Calu3 (cell line): ENCODE data around the gene C20orf204. TPM values are rescaled to one million over a fixed set of nuclear protein-coding genes. Genes with fewer than 3 reads are reported as not detected.

Source experiments
- BruUV-seq: library from RNA; stranded (reverse); fragments of 400-500 nt; replicated peaks from 2 replicates; lab custom pipeline; 2021; lab: Mats Ljungman, UMichigan
- CTCF ChIA-PET: fragments of 300-600 bp; sonication (Branson Sonifier 250); formaldehyde crosslinking; loops from one replicate; lab custom pipeline; 2022; ENCODE audit warnings: antibody characterized with exemption; lab: Charles Lee
- DNase-seq: peaks from one replicate; pipeline ENCODE4 v3.0.0; 2022
- H3K27ac Mint-ChIP-seq: one replicate; pipeline ENCODE4 v1.8.0; 2022; ENCODE audit warnings: mixed read lengths; ENCODE audit not compliant: unreplicated experiment
- H3K27me3 Mint-ChIP-seq: one replicate; pipeline ENCODE4 v1.8.0; 2022; ENCODE audit warnings: mixed read lengths; ENCODE audit not compliant: unreplicated experiment
- H3K36me3 Mint-ChIP-seq: one replicate; pipeline ENCODE4 v1.8.0; 2022; ENCODE audit warnings: mild to moderate bottlenecking, moderate library complexity, mixed read lengths; ENCODE audit not compliant: insufficient read depth, unreplicated experiment
- H3K4me1 Mint-ChIP-seq: one replicate; pipeline ENCODE4 v1.8.0; 2022; ENCODE audit warnings: mild to moderate bottlenecking, low read depth, mixed read lengths; ENCODE audit not compliant: unreplicated experiment
- H3K4me3 Mint-ChIP-seq: one replicate; pipeline ENCODE4 v1.8.0; 2022; ENCODE audit warnings: mild to moderate bottlenecking, low read depth, moderate library complexity, mixed read lengths; ENCODE audit not compliant: unreplicated experiment
- H3K9me3 Mint-ChIP-seq: one replicate; pipeline ENCODE4 v1.8.0; 2022; ENCODE audit warnings: low read depth, mixed read lengths; ENCODE audit not compliant: unreplicated experiment
- intact Hi-C: fragments of 100-400 bp; cut with micrococcal nuclease; formaldehyde crosslinking; loops from one replicate; pipeline ENCODE4 v1.10.0; 2022; ENCODE audit not compliant: unreplicated experiment
- total RNA-seq: library from RNA; stranded (reverse); gene quantifications from 2 replicates; pipeline ENCODE4 v1.2.3, GENCODE V29; 2022
- TF ChIP-seq, protein P1 (sequence below): fragments of 200-600 bp; IDR thresholded peaks from one replicate; pipeline ENCODE4 v1.8.0; 2022; ENCODE audit warnings: antibody characterized with exemption; ENCODE audit not compliant: unreplicated experiment

C20orf204 gene
- total RNA-seq, 1 experiment from 2014 or later, result 5.0 TPM

DNA sequence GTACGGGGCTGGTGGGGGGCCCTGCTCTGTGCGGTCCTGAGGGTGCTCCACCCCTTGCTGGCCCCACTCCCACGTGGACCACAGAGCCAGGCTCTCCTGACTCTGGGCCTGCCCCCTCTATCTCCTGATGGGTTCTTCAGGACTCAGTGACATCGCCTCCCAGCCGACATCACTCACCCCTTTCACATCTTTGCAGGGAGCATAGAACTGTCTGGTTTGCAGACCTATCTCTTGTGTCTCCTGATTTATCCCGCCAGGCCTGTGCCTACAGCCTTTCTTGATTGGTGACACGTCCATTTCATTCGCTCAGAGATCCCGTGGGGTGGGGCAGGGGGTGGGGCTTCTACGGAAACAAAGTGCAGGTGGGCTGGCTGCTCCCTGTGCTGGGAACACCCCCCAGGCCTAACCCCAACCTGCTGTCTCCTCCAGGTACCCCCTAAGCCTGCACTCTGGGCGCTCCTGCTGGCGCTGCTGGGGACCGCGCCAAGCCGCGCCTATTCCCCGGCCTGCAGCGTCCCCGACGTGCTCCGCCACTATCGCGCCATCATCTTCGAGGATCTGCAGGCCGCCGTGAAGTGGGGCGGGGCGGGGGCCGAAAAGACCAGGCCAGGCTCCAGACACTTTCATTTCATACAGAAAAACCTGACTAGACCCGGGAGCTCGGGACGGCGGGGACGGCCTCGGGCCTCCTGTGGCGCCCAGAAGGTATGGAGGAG is 1.7 kb downstream of the C20orf204 start:
- no TSS peak for BruUV-seq
- Mint-ChIP-seq H3K9me3 (no peaks in the 10 kb centered on the region), H3K4me1 (peaks cover 6% of the 10 kb centered on the region), H3K36me3 (peaks cover 66% of the 10 kb centered on the region), H3K4me3 (peak overlapping the region; percentile 77), H3K27me3 (peaks cover 33% of the 10 kb centered on the region), H3K27ac (no peak overlapping the region)
- intact Hi-C loops, result loop anchor here (5.0 kb wide), 1 partner anchor 85 kb away; no protein-coding TSS in a partner anchor
- DNase-seq, result no peak
- TF ChIP-seq, protein P1, sequence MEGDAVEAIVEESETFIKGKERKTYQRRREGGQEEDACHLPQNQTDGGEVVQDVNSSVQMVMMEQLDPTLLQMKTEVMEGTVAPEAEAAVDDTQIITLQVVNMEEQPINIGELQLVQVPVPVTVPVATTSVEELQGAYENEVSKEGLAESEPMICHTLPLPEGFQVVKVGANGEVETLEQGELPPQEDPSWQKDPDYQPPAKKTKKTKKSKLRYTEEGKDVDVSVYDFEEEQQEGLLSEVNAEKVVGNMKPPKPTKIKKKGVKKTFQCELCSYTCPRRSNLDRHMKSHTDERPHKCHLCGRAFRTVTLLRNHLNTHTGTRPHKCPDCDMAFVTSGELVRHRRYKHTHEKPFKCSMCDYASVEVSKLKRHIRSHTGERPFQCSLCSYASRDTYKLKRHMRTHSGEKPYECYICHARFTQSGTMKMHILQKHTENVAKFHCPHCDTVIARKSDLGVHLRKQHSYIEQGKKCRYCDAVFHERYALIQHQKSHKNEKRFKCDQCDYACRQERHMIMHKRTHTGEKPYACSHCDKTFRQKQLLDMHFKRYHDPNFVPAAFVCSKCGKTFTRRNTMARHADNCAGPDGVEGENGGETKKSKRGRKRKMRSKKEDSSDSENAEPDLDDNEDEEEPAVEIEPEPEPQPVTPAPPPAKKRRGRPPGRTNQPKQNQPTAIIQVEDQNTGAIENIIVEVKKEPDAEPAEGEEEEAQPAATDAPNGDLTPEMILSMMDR, result no peak
- CTCF ChIA-PET, result interaction anchor here (0.6 to 2.5 kb wide), 12 partner anchors 10 to 500 kb away, joined by 3 to 33 read pairs (median 10); partner anchors contain the start of genes LKAAEAR1, PRPF6, SAMD10 and TCEA2

DNA sequence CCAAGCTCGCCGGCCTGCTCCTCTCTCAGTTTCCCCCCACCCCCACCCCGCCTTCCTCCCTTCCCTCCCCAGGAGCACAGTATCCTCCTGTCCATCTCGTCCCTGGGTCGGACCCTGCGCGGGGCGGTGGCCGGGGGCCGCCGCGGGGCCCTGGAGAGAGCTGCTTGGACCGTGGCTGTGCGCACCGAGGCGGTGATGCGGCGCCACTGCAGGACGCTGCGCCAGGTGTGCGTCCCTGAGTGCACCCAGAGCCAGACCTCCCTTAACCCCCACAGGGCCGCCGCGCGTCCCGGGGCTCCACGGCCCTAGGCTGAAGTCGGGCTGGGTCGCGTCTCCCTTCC is 2.2 kb downstream of the C20orf204 start:
- no TSS peak for BruUV-seq
- Mint-ChIP-seq H3K4me3 (peak overlapping the region; percentile 77), H3K27ac (no peak overlapping the region), H3K36me3 (peaks cover 61% of the 10 kb centered on the region), H3K4me1 (peaks cover 6% of the 10 kb centered on the region), H3K27me3 (peaks cover 35% of the 10 kb centered on the region), H3K9me3 (no peaks in the 10 kb centered on the region)
- TF ChIP-seq, protein P1, result no peak
- intact Hi-C loops, result loop anchor here (5.0 kb wide), 1 partner anchor 84 kb away; no protein-coding TSS in a partner anchor
- DNase-seq, result peak; percentile 71
- CTCF ChIA-PET, result interaction anchor here (0.6 to 2.5 kb wide), 18 partner anchors 10 to 1099 kb away, joined by 3 to 33 read pairs (median 5); partner anchors contain the start of genes LKAAEAR1, PRPF6, SAMD10 and TCEA2

DNA sequence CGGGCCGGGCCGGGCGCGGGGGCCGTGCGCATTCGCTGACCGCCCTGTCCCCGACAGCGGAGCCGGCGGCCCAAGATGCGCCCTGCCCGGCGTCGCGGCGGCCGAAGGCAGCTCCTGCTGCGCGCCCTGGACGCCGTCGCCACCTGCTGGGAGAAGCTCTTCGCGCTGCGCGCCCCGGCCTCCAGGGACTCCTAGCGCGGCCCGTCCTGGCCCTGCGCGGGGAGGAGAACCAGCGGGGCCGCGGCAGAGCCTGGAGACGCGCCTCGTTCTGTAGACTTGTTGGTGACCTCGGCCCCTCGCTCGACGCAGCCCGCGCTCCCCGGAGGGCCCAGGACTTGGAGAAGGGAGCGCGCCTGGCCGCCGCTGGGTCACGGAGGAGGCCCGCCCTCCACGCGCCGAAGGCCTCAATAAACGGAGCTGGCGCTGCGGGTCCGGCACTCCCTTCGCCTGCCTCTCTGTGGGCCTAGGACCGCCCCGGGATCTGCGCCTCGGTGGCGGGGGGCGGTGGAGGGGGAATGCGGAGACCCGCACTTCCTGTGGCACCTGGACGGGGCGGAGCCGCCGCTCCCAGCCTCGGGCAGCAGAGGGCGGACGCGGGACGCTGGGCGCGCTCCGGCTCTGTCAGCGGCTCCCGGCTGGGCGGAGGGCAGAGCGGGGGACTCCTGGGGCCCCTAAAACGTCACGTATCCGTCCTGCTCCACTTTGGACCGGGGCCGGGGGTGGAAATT is 2.7 kb downstream of the C20orf204 start:
- H3K4me1 Mint-ChIP-seq, result peaks cover 6% of the 10 kb centered on the region
- peak overlapping the region; percentile 77 for H3K4me3 Mint-ChIP-seq
- no peaks in the 10 kb centered on the region for H3K9me3 Mint-ChIP-seq
- CTCF ChIA-PET, result interaction anchor here (0.5 to 2.5 kb wide), 24 partner anchors 11 to 1100 kb away, joined by 3 to 33 read pairs (median 4); partner anchors contain the start of genes LKAAEAR1, PRPF6, SAMD10 and TCEA2
- peaks cover 56% of the 10 kb centered on the region for H3K36me3 Mint-ChIP-seq
- peak; percentile 94 for DNase-seq
- intact Hi-C loops, result loop anchor here (5.0 kb wide), 1 partner anchor 84 kb away; no protein-coding TSS in a partner anchor
- peaks cover 40% of the 10 kb centered on the region for H3K27me3 Mint-ChIP-seq
- no peak overlapping the region for H3K27ac Mint-ChIP-seq
- BruUV-seq, result no TSS peak
- TF ChIP-seq, protein P1, result no peak
